SK-N-SH (cell line): ENCODE measurements around the gene MSH2.

Experiments used
- TAF1 ChIP-seq: IDR thresholded peaks from 2 replicates; pipeline ENCODE4 v1.6.1; 2012; ENCODE audit warnings: low read depth, mild to moderate bottlenecking, low read length, moderate library complexity, borderline replicate concordance
- ZBTB33 ChIP-seq: IDR thresholded peaks from 2 replicates; pipeline ENCODE4 v1.4.0; 2012; ENCODE audit warnings: low read depth, borderline replicate concordance

GRCh38 chr2:47403609-47404193, 745 bp downstream of the MSH2 start:
- no peak for TF ChIP-seq ZBTB33
- TF ChIP-seq TAF1 = no peak
